Brain microvascular endothelial cell (primary cell): ENCODE results near the gene LDLRAD4.

ENCODE experiments used
- DNase-seq: peaks from one replicate; pipeline ENCODE4 v3.0.0-alpha.2; 2020
- H3K27ac ChIP-seq: fragments of 250-450 bp; sonication (Bioruptor Pico); 2 replicates; pipeline ENCODE4 v1.5.1; 2020; ENCODE audit warnings: mild to moderate bottlenecking, moderate library complexity
- H3K27me3 ChIP-seq: fragments of 250-450 bp; sonication (Bioruptor Pico); replicated peaks from 2 replicates; pipeline ENCODE4 v1.5.1; 2020; ENCODE audit warnings: mild to moderate bottlenecking
- H3K36me3 ChIP-seq: fragments of 250-450 bp; sonication (Bioruptor Pico); replicated peaks from 2 replicates; pipeline ENCODE4 v1.5.1; 2020; ENCODE audit warnings: mild to moderate bottlenecking
- H3K4me3 ChIP-seq: 2 replicates; pipeline ENCODE4 v1.5.1; 2011; ENCODE audit warnings: low read depth, mild to moderate bottlenecking, control low read depth, low read length, moderate library complexity
- CTCF ChIP-seq: IDR thresholded peaks from 2 replicates; pipeline ENCODE4 v1.5.1; 2011; ENCODE audit warnings: low read depth, mild to moderate bottlenecking, moderate library complexity, low read length, control low read depth, inconsistent platforms; ENCODE audit errors: missing control alignments
- in situ Hi-C: cut with HindIII; loops from 2 replicates; pipeline ENCODE4 v1.10.0; 2017; ENCODE audit warnings: low sequenced_read_pairs, low pct_ligation_motif_present

Gene LDLRAD4

GRCh38 chr18:13454363-13455150 lies 236.0 kb downstream of the LDLRAD4 start:
- no peak for TF ChIP-seq CTCF
- in situ Hi-C loops, result no loop called here
- Histone ChIP-seq H3K4me3 (no peak overlapping the region), H3K36me3 (no peaks in the 10 kb centered on the region), H3K27ac (no peak overlapping the region), H3K27me3 (no peaks in the 10 kb centered on the region)
- no peak for DNase-seq

GRCh38 chr18:13455471-13455870 lies 236.9 kb downstream of the LDLRAD4 start:
- Histone ChIP-seq H3K4me3 (no peak overlapping the region), H3K27ac (no peak overlapping the region), H3K36me3 (no peaks in the 10 kb centered on the region), H3K27me3 (no peaks in the 10 kb centered on the region)
- no peak for TF ChIP-seq CTCF
- no peak for DNase-seq
- in situ Hi-C loops, result no loop called here

GRCh38 chr18:13455960-13456481 lies 237.5 kb downstream of the LDLRAD4 start:
- no peak for TF ChIP-seq CTCF
- H3K36me3 ChIP-seq, result no peaks in the 10 kb centered on the region
- no peak overlapping the region for H3K27ac ChIP-seq
- no peak for DNase-seq
- H3K4me3 ChIP-seq, result no peak overlapping the region
- in situ Hi-C loops, result no loop called here
- H3K27me3 ChIP-seq, result no peaks in the 10 kb centered on the region

- H3K4me3 ChIP-seq, result no peak overlapping the region
- no peak for DNase-seq
- H3K36me3 ChIP-seq, result no peaks in the 10 kb centered on the region
- H3K27ac ChIP-seq, result no peak overlapping the region
- no peaks in the 10 kb centered on the region for H3K27me3 ChIP-seq
- no peak for TF ChIP-seq CTCF
- in situ Hi-C loops, result no loop called here
Measured at GRCh38 chr18:13456736-13457271, 238.2 kb downstream of the LDLRAD4 start.

- H3K4me3 ChIP-seq, result no peak overlapping the region
- in situ Hi-C loops, result no loop called here
- no peak overlapping the region for H3K27ac ChIP-seq
- no peak for TF ChIP-seq CTCF
- no peaks in the 10 kb centered on the region for H3K27me3 ChIP-seq
- DNase-seq, result no peak
- no peaks in the 10 kb centered on the region for H3K36me3 ChIP-seq
Measured at GRCh38 chr18:13457327-13457726, 238.8 kb downstream of the LDLRAD4 start.
